ENCODE measurements around the gene PRDM1. TPM values are rescaled to one million over a fixed set of nuclear protein-coding genes. Genes with fewer than 3 reads are reported as not detected.

PRDM1 gene
- total RNA-seq, 1 experiment from 2014 or later = 2.6 TPM

- Histone ChIP-seq H3F3A (ENCODE audit: insufficient read depth, low read depth) (no peaks in the 10 kb centered on the region), H3K36me3 (ENCODE audit: low read depth) (no peaks in the 10 kb centered on the region), H3K4me2 (no peak overlapping the region), H3K27me3 (ENCODE audit: insufficient read depth, low read depth) (no peaks in the 10 kb centered on the region), H3K9me3 (ENCODE audit: insufficient read depth, low read depth) (no peaks in the 10 kb centered on the region), H3K27ac (no peak overlapping the region), H3K4me3 (no peak overlapping the region), H3K4me1 (replicated peaks; ENCODE audit: insufficient read depth) (peaks cover 13% of the 10 kb centered on the region), H2AFZ (no peak overlapping the region), H3K79me2 (ENCODE audit: low read depth) (no peaks in the 10 kb centered on the region), H4K20me1 (ENCODE audit: insufficient read depth) (no peaks in the 10 kb centered on the region), H3K9me2 (ENCODE audit: insufficient read depth) (no peaks in the 10 kb centered on the region)
- BruUV-seq (replicated peaks) = no TSS peak
- POLR2A ChIA-PET (ENCODE audit: unreplicated experiment) = no interaction called here
- CTCF ChIA-PET = no interaction called here
- intact Hi-C loops (cut with micrococcal nuclease; ENCODE audit: unreplicated experiment) = no loop called here
- no peak for TF ChIP-seq EZH2 (IDR thresholded peaks at IDR 0.05; ENCODE audit: low read depth)
- no peak for TF ChIP-seq CTCF (conservative IDR thresholded peaks at IDR 0.05)
- no peak for DNase-seq
Observed at GRCh38 chr6:106156863-106157262, 70.7 kb downstream of the PRDM1 start.

DNA sequence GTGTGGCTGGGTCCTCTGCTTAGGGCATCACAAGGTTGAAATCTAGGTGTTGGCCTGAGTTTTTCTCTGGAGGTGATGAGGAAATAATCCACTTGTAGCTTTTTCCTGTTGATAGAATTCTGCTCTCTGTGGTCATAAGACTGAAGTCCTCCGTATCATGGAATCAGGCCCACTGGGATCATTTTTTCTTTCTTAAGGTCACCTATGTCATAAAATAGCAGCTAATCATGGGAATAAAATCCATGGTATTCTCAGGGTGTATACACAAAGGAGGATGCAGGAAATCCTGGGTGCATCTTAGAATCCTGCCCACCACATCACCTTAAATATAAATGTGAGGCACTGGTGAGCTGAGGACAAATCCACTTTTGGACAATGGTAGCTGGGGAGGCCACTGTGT lies 72.7 kb downstream of the PRDM1 start:
- CTCF ChIA-PET = no interaction called here
- no peaks in the 10 kb centered on the region for H3K79me2 ChIP-seq (ENCODE audit: low read depth)
- H4K20me1 ChIP-seq (ENCODE audit: insufficient read depth) = no peaks in the 10 kb centered on the region
- H3K4me1 ChIP-seq (replicated peaks; ENCODE audit: insufficient read depth) = peaks cover 13% of the 10 kb centered on the region
- H2AFZ ChIP-seq = no peak overlapping the region
- TF ChIP-seq CTCF (conservative IDR thresholded peaks at IDR 0.05) (no peak), EZH2 (IDR thresholded peaks at IDR 0.05; ENCODE audit: low read depth) (no peak)
- H3K36me3 ChIP-seq (ENCODE audit: low read depth) = no peaks in the 10 kb centered on the region
- POLR2A ChIA-PET (ENCODE audit: unreplicated experiment) = no interaction called here
- no peaks in the 10 kb centered on the region for H3F3A ChIP-seq (ENCODE audit: insufficient read depth, low read depth)
- no peak overlapping the region for H3K27ac ChIP-seq
- no peak overlapping the region for H3K4me2 ChIP-seq
- H3K27me3 ChIP-seq (ENCODE audit: insufficient read depth, low read depth) = no peaks in the 10 kb centered on the region
- H3K9me3 ChIP-seq (ENCODE audit: insufficient read depth, low read depth) = no peaks in the 10 kb centered on the region
- no peak overlapping the region for H3K4me3 ChIP-seq
- DNase-seq = no peak
- BruUV-seq (replicated peaks) = no TSS peak
- intact Hi-C loops (cut with micrococcal nuclease; ENCODE audit: unreplicated experiment) = no loop called here
- no peaks in the 10 kb centered on the region for H3K9me2 ChIP-seq (ENCODE audit: insufficient read depth)

Other genes with a start within 250 kb of the PRDM1 start
- 38.1 and 39.8 TPM in 2 replicates for gene ATG5, start 239.4 kb downstream of the PRDM1 start, total RNA-seq (2021)